Loucy (cell line): ENCODE data around the gene CERS6.

Source experiments
- H2AFZ ChIP-seq: fragments of 200-600 bp; sonication (generic); 2 replicates; pipeline ENCODE4 v1.6.0; 2016; ENCODE audit warnings: antibody characterized with exemption, mild to moderate bottlenecking, low read length, moderate library complexity
- H3F3A ChIP-seq: fragments of 200-600 bp; 2 replicates; pipeline ENCODE4 v1.6.0; 2016; ENCODE audit warnings: antibody characterized with exemption, low read depth, mild to moderate bottlenecking
- H3K27me3 ChIP-seq: fragments of 200-600 bp; sonication (generic); 2 replicates; pipeline ENCODE4 v1.6.1; 2014; ENCODE audit warnings: low read length, mild to moderate bottlenecking; ENCODE audit not compliant: insufficient read depth, poor library complexity, severe bottlenecking
- H3K36me3 ChIP-seq: fragments of 200-600 bp; sonication (generic); 2 replicates; pipeline ENCODE4 v1.6.1; 2016; ENCODE audit warnings: low read length; ENCODE audit not compliant: insufficient read depth
- H3K4me1 ChIP-seq: fragments of 200-600 bp; sonication (generic); 2 replicates; pipeline ENCODE4 v1.5.1; 2014; ENCODE audit warnings: low read length, mild to moderate bottlenecking; ENCODE audit not compliant: insufficient read depth, poor library complexity, severe bottlenecking
- H3K4me2 ChIP-seq: fragments of 200-600 bp; sonication (generic); 2 replicates; pipeline ENCODE4 v1.6.0; 2014; ENCODE audit warnings: antibody characterized with exemption, low read length, low read depth, mild to moderate bottlenecking; ENCODE audit not compliant: poor library complexity, severe bottlenecking
- H3K4me3 ChIP-seq: fragments of 200-600 bp; sonication (generic); 2 replicates; pipeline ENCODE4 v1.5.1; 2014; ENCODE audit warnings: low read length, mild to moderate bottlenecking, mixed read lengths; ENCODE audit not compliant: poor library complexity, severe bottlenecking
- H3K79me2 ChIP-seq: fragments of 200-600 bp; sonication (generic); 2 replicates; pipeline ENCODE4 v1.6.1; 2014; ENCODE audit warnings: low read length; ENCODE audit not compliant: insufficient read depth
- H3K9ac ChIP-seq: fragments of 200-600 bp; sonication (generic); 2 replicates; pipeline ENCODE4 v1.6.0; 2014; ENCODE audit warnings: mild to moderate bottlenecking, low read depth, low read length, moderate library complexity; ENCODE audit not compliant: poor library complexity, severe bottlenecking
- H3K9me2 ChIP-seq: fragments of 200-600 bp; sonication (generic); replicated peaks from 2 replicates; pipeline ENCODE4 v1.6.1; 2016; ENCODE audit warnings: low read depth, low read length, mixed read lengths
- H3K9me3 ChIP-seq: fragments of 200-600 bp; sonication (generic); 2 replicates; pipeline ENCODE4 v1.6.1; 2014; ENCODE audit warnings: mild to moderate bottlenecking, antibody characterized with exemption, low read length, low read depth; ENCODE audit not compliant: insufficient read depth
- H4K20me1 ChIP-seq: fragments of 200-600 bp; sonication (generic); 2 replicates; pipeline ENCODE4 v1.6.0; 2014; ENCODE audit warnings: antibody characterized with exemption, low read length, mild to moderate bottlenecking; ENCODE audit not compliant: insufficient read depth, poor library complexity, severe bottlenecking
- CTCF ChIP-seq: fragments of 200-600 bp; sonication (generic); conservative IDR thresholded peaks from 2 replicates; pipeline ENCODE4 v1.5.1; 2014; ENCODE audit warnings: mild to moderate bottlenecking, antibody characterized with exemption, low read length
- EZH2phosphoT487 ChIP-seq: fragments of 200-600 bp; IDR thresholded peaks from 2 replicates; pipeline ENCODE4 v1.6.1; 2018; ENCODE audit warnings: antibody characterized with exemption, mild to moderate bottlenecking, moderate library complexity, borderline replicate concordance

Gene CERS6

GRCh38 chr2:168717790-168718502 is 261.9 kb downstream of the CERS6 start:
- no peaks in the 10 kb centered on the region for H3K9me3 ChIP-seq
- no peaks in the 10 kb centered on the region for H3K79me2 ChIP-seq
- H2AFZ ChIP-seq = no peak overlapping the region
- peaks cover 13% of the 10 kb centered on the region for H3K4me1 ChIP-seq
- no peaks in the 10 kb centered on the region for H4K20me1 ChIP-seq
- H3K4me2 ChIP-seq = no peak overlapping the region
- no peaks in the 10 kb centered on the region for H3K9me2 ChIP-seq
- no peak overlapping the region for H3K9ac ChIP-seq
- TF ChIP-seq CTCF = no peak
- no peak for TF ChIP-seq EZH2phosphoT487
- H3K27me3 ChIP-seq = no peaks in the 10 kb centered on the region
- H3K4me3 ChIP-seq = no peak overlapping the region
- H3F3A ChIP-seq = 0 out of 2 replicates have a peak, but pooled peaks cover 5% of the 10 kb centered on the region
- peaks cover 29% of the 10 kb centered on the region; the same call in 1 of the 2 replicates for H3K36me3 ChIP-seq

GRCh38 chr2:168718622-168719021 is 262.6 kb downstream of the CERS6 start:
- Histone ChIP-seq H4K20me1 (no peaks in the 10 kb centered on the region), H3K4me3 (no peak overlapping the region), H2AFZ (no peak overlapping the region), H3K27me3 (no peaks in the 10 kb centered on the region), H3K9me3 (no peaks in the 10 kb centered on the region), H3K36me3 (peaks cover 29% of the 10 kb centered on the region; the same call in 1 of the 2 replicates), H3K4me1 (peaks cover 13% of the 10 kb centered on the region), H3K9ac (no peak overlapping the region), H3K4me2 (no peak overlapping the region), H3K79me2 (no peaks in the 10 kb centered on the region), H3F3A (0 out of 2 replicates have a peak, but pooled peaks cover 5% of the 10 kb centered on the region), H3K9me2 (no peaks in the 10 kb centered on the region)
- TF ChIP-seq EZH2phosphoT487 (no peak), CTCF (no peak)

GRCh38 chr2:168719446-168719845 is 263.4 kb downstream of the CERS6 start:
- no peaks in the 10 kb centered on the region for H4K20me1 ChIP-seq
- H3K79me2 ChIP-seq = no peaks in the 10 kb centered on the region
- H2AFZ ChIP-seq = no peak overlapping the region
- H3K4me3 ChIP-seq = no peak overlapping the region
- TF ChIP-seq CTCF (no peak), EZH2phosphoT487 (no peak)
- H3K9me3 ChIP-seq = no peaks in the 10 kb centered on the region
- H3K9ac ChIP-seq = no peak overlapping the region
- H3K9me2 ChIP-seq = no peaks in the 10 kb centered on the region
- H3K4me2 ChIP-seq = no peak overlapping the region
- no peaks in the 10 kb centered on the region for H3K27me3 ChIP-seq
- peaks cover 29% of the 10 kb centered on the region; the same call in 1 of the 2 replicates for H3K36me3 ChIP-seq
- H3F3A ChIP-seq = 0 out of 2 replicates have a peak, but pooled peaks cover 5% of the 10 kb centered on the region
- H3K4me1 ChIP-seq = peaks cover 13% of the 10 kb centered on the region
